ENCODE measurements around the gene KCTD15.

Gene KCTD15

GRCh38 chr19:33849551-33850147, 53.0 kb downstream of the KCTD15 start:
- no peak for DNase-seq (ENCODE audit: low read depth, low spot score)

- no peak for DNase-seq (ENCODE audit: low read depth, low spot score)
These were observed 62.3 kb downstream of the KCTD15 start for GRCh38 chr19:33859016-33859415.

DNA sequence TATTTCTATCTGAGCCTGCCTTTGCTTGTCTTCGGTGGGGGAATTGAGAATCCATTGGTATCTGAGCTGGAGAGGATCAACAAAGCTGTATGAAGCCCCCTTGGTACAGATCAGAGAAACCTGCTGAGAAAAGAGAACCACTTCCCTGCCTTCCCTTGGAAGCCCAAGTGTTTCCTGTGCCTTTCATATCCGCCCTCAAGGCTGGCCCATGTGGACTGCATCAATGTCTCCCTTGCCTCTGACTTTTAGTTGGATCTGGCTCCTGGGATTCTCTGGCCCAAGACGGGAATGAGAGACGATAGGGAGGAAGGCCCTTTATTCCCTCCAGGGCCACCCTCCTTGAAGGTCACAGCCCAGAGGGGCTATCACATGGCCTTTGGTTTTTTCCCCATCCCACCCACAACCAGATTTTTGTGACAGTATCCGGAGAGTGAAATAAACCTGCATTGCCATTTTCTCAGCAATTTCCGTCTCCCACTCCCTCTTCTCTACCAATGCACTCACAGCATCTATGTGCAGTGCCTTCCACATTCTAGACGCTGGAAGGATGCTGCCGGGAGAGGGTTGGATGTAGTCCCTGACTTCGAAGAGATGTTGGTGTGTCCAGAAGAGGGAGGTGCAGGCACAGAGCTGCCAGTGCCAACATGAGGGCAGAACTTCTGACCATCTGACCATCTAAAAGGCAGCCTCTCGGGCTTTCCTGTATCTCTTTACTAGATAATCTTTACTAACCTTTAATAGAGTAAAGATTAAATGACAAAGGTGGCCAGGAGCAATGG, 63.8 kb downstream of the KCTD15 start:
- DNase-seq (ENCODE audit: low read depth, low spot score): no peak

DNA sequence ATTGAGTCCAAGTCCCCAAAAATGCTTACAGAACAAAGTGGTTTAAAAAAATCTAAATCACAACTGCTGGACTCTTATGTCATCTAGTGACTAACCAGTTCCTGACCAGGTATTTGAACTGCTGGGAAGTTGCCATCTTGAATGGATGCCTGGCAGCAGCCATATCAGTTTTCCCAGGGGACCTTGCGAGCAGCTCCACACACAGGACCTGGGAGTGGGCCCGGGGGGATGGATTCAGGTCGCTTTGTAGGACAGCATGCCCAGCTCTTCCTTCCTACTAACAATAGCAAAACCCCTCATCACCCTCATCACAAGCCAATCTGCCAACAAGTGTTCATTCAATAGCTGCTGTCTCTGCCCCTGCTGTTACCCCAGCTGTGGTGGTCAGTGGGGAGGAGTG, 65.3 kb downstream of the KCTD15 start:
- DNase-seq (ENCODE audit: low read depth, low spot score): no peak

DNA sequence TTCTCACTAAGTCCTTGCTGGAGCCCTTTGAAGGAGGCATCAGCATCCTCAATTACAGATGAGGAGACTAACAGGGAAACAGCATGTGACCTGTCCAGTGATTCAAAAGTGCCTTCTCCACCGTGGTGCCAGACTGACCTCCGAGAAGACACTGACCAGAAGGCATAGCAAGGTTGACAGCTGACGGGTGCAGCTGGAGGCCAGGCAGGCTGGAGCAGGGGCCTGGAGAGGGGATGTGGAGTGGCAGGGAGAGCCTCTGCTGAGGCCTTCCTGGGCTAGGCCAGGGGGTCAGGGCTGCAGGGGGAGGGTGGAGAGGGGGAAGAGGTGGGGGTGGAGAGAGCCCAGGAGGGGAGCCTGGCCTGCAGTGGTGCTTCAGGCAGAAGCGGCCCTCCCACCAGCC, 66.3 kb downstream of the KCTD15 start:
- DNase-seq (ENCODE audit: low read depth, low spot score): peak; percentile 41

- no peak for DNase-seq (ENCODE audit: low read depth, low spot score)
These were observed 66.8 kb downstream of the KCTD15 start for GRCh38 chr19:33863436-33863835.

DNA sequence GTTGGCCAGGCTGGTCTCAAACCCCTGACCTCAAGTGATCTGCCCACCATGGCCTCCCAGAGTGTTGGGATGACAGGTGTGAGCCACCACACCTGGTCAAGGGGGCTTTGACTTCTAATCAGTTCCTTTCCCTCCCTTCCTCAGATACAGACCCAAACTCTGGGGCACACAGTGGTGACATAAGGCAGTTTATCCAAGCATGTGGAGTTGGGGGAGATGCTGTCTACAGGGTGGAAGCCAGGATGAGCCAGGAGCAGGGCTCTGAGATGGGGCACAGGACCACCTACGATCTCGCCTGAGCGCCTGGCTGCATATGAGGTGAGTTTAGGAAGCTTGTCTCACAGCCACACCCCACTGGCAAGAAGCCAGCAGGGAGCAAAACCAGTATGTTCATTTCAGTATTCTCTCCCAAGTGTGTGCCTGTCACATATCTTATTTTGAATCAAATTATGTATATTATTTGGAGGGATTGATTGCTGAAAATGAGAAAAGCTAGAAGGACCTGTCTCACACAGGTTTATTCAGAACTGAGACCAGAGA, 67.7 kb downstream of the KCTD15 start:
- DNase-seq (ENCODE audit: low read depth, low spot score): no peak

DNA sequence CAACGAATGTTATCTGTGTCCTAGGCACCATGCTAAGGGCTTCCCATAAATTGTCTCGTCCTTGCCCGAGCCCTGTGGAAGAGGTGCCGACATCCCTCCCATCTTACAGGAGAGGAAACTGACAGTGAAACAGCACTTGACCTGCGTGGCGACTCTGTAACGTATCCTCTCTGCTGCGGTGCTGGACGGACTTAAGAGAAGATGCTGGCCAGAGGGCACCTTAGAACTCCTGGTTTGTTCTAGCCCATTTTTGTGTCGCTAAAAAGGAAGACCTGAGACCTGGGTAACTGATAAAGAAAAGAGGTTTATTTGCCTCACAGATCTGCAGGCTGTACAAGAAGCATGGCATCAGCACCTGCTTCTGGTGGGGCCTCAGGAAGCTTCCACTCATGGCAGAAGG, 68.6 kb downstream of the KCTD15 start:
- no peak for DNase-seq (ENCODE audit: low read depth, low spot score)
